Measurements from ENCODE around the gene USP9X.

DNA sequence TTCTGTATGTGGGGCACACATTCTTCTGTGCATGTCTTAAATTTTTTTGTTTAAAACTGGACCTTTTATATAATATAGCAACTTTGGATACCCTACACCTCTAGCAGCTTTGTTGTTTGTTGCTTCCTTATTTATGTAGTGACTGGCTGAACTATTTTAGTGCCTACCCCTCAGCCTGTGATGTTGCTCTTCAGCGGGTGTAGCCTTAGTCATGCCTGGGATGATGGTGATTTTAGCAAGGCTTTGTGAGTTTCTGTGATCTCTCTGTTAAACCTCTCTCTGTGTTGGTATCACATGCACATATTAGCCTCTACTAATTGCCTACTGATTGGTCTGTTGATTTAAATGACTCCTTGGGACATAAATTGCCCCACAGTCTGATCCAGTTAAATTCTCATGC lies 22.8 kb downstream of the USP9X start:
- TF ChIP-seq, protein P1, sequence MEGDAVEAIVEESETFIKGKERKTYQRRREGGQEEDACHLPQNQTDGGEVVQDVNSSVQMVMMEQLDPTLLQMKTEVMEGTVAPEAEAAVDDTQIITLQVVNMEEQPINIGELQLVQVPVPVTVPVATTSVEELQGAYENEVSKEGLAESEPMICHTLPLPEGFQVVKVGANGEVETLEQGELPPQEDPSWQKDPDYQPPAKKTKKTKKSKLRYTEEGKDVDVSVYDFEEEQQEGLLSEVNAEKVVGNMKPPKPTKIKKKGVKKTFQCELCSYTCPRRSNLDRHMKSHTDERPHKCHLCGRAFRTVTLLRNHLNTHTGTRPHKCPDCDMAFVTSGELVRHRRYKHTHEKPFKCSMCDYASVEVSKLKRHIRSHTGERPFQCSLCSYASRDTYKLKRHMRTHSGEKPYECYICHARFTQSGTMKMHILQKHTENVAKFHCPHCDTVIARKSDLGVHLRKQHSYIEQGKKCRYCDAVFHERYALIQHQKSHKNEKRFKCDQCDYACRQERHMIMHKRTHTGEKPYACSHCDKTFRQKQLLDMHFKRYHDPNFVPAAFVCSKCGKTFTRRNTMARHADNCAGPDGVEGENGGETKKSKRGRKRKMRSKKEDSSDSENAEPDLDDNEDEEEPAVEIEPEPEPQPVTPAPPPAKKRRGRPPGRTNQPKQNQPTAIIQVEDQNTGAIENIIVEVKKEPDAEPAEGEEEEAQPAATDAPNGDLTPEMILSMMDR (IDR thresholded peaks at IDR 0.05 in 8 of 11, conservative IDR thresholded peaks at IDR 0.05 in 3 of 11): no peak
- TF ChIP-seq POLR2A (IDR thresholded peaks at IDR 0.05): no peak

Data from spleen (tissue), 7 donors.